CD14-positive monocyte (primary cell): Measurements from ENCODE around the gene ARHGAP12. TPM values are rescaled to one million over a fixed set of nuclear protein-coding genes. Genes with fewer than 3 reads are reported as not detected.

Experiments
- DNase-seq, 3 donors: peaks; one replicate each; pipeline ENCODE4 v3.0.0-alpha.2; 2011 to 2022
- H2AFZ ChIP-seq: 2 replicates; pipeline ENCODE4 v1.6.0; 2012; ENCODE audit warnings: mild to moderate bottlenecking, low read depth, low read length, inconsistent platforms; ENCODE audit not compliant: insufficient read depth, poor library complexity, severe bottlenecking
- H3K27ac ChIP-seq, 2 donors: 1 replicate in 1 of 2; 2 replicates in 1 of 2; pipeline ENCODE4 v1.5.1; 2012 to 2013; ENCODE audit warnings: low read length in 2 of 2, control low read depth in 1 of 2, inconsistent platforms in 1 of 2, low read depth in 1 of 2, mild to moderate bottlenecking in 1 of 2
- H3K27me3 ChIP-seq, 2 donors: one replicate each; pipeline versions ENCODE4 v1.6.0 to v1.6.1; 2011 to 2013; ENCODE audit warnings: low read length in 2 of 2; ENCODE audit not compliant: control insufficient read depth in 2 of 2, insufficient read depth in 2 of 2
- H3K36me3 ChIP-seq, 2 donors: replicated peaks in 1 of 2; 1 replicate in 1 of 2; 2 replicates in 1 of 2; pipeline versions ENCODE4 v1.5.1 to v1.6.1; 2012 to 2013; ENCODE audit warnings: low read length in 2 of 2, control low read depth in 1 of 2, inconsistent platforms in 1 of 2, mild to moderate bottlenecking in 1 of 2; ENCODE audit not compliant: insufficient read depth in 2 of 2, control insufficient read depth in 1 of 2
- H3K4me1 ChIP-seq, 2 donors: 1 replicate in 1 of 2; 2 replicates in 1 of 2; pipeline versions ENCODE4 v1.5.1 to v1.6.1; 2012 to 2013; ENCODE audit warnings: low read length in 2 of 2, control low read depth in 1 of 2, inconsistent platforms in 1 of 2, mild to moderate bottlenecking in 1 of 2, moderate library complexity in 1 of 2; ENCODE audit not compliant: insufficient read depth in 2 of 2, control insufficient read depth in 1 of 2
- H3K4me2 ChIP-seq: replicated peaks from 2 replicates; pipeline ENCODE3; 2012; ENCODE audit warnings: low read length, moderate library complexity, mild to moderate bottlenecking; ENCODE audit not compliant: poor library complexity, severe bottlenecking; ENCODE audit errors: extremely low read depth
- H3K4me3 ChIP-seq, 3 experiments: fragments of 200-600 bp in 1 of 3; sonication (generic) in 1 of 3; replicated peaks in 1 of 3; 1 replicate in 2 of 3; 2 replicates in 1 of 3; pipeline ENCODE4 v1.5.1; 2011 to 2013; ENCODE audit warnings: low read length in 3 of 3, mild to moderate bottlenecking in 3 of 3, control low read depth in 2 of 3, low read depth in 2 of 3, inconsistent platforms in 1 of 3, moderate library complexity in 1 of 3
- H3K79me2 ChIP-seq: 2 replicates; pipeline ENCODE4 v1.6.0; 2012; ENCODE audit warnings: mild to moderate bottlenecking, control low read depth, inconsistent platforms, low read length, moderate library complexity; ENCODE audit not compliant: insufficient read depth
- H3K9ac ChIP-seq: 2 replicates; pipeline ENCODE4 v1.6.0; 2017; ENCODE audit warnings: low read length, mild to moderate bottlenecking; ENCODE audit not compliant: insufficient read depth, poor library complexity, severe bottlenecking
- H3K9me3 ChIP-seq, 2 donors: replicated peaks in 1 of 2; 1 replicate in 1 of 2; 2 replicates in 1 of 2; pipeline versions ENCODE4 v1.5.1 to v1.6.1; 2012 to 2013; ENCODE audit warnings: low read length in 2 of 2, control low read depth in 1 of 2; ENCODE audit not compliant: control insufficient read depth in 1 of 2, insufficient read depth in 1 of 2
- H4K20me1 ChIP-seq: 2 replicates; pipeline ENCODE4 v1.6.0; 2012; ENCODE audit warnings: mild to moderate bottlenecking, low read length, control low read depth, moderate library complexity; ENCODE audit not compliant: insufficient read depth
- H3K27ac Mint-ChIP-seq, 7 donors: one replicate each; pipeline ENCODE4 v1.8.0; 2020; ENCODE audit warnings: mild to moderate bottlenecking in 7 of 7, mixed read lengths in 7 of 7, moderate library complexity in 6 of 7, inconsistent platforms in 2 of 7
- H3K27me3 Mint-ChIP-seq, 3 donors: one replicate each; pipeline ENCODE4 v1.8.0; 2021 to 2022; ENCODE audit warnings: low read depth in 3 of 3, mild to moderate bottlenecking in 3 of 3, mixed read lengths in 3 of 3, moderate library complexity in 3 of 3, inconsistent platforms in 1 of 3
- H3K36me3 Mint-ChIP-seq, 2 donors: one replicate each; pipeline ENCODE4 v1.8.0; 2020; ENCODE audit warnings: mixed read lengths in 2 of 2, inconsistent platforms in 1 of 2, mild to moderate bottlenecking in 1 of 2
- H3K4me1 Mint-ChIP-seq: one replicate; pipeline ENCODE4 v1.8.0; 2020; ENCODE audit warnings: mild to moderate bottlenecking, mixed read lengths
- H3K4me3 Mint-ChIP-seq, 2 donors: one replicate each; pipeline ENCODE4 v1.8.0; 2020; ENCODE audit warnings: mild to moderate bottlenecking in 2 of 2, mixed read lengths in 2 of 2, moderate library complexity in 1 of 2
- H3K9me3 Mint-ChIP-seq, 7 donors: one replicate each; pipeline ENCODE4 v1.8.0; 2020 to 2022; ENCODE audit warnings: mixed read lengths in 7 of 7, mild to moderate bottlenecking in 6 of 7, moderate library complexity in 6 of 7, inconsistent platforms in 2 of 7
- WGBS: methylation state at CpG from one replicate; pipeline ENCODE4 v1.1.5; 2013; ENCODE audit warnings: missing lambda C conversion rate; ENCODE audit not compliant: insufficient coverage; 5-methylcytosine and 5-hydroxymethylcytosine counted together
- intact Hi-C, 2 donors: fragments of 100-400 bp; cut with micrococcal nuclease; formaldehyde crosslinking; loops; one replicate each; pipeline versions ENCODE4 v1.15.0 to v1.15.1; 2023
- polyA plus RNA-seq, 3 donors: library from polyadenylated mRNA; depleted of rRNA in 1 of 3; unstranded in 2 of 3; stranded (reverse) in 1 of 3; fragments of 300-500 nt in 2 of 3; fragments of >200 nt in 1 of 3; fragmentation: Illumina TruSeq in 2 of 3; gene quantifications; 1 replicate in 2 of 3; 2 replicates in 1 of 3; pipeline ENCODE4 v1.2.3, GENCODE V29; 2012 to 2021
- TF ChIP-seq, protein P1 (sequence below): fragments of 200-600 bp; IDR thresholded peaks from one replicate; pipeline ENCODE4 v1.8.0; 2022; ENCODE audit warnings: antibody characterized with exemption, mild to moderate bottlenecking

Gene ARHGAP12
- polyA plus RNA-seq, 3 donors, result 3.2 to 15.5 (median 4.7) TPM

DNA sequence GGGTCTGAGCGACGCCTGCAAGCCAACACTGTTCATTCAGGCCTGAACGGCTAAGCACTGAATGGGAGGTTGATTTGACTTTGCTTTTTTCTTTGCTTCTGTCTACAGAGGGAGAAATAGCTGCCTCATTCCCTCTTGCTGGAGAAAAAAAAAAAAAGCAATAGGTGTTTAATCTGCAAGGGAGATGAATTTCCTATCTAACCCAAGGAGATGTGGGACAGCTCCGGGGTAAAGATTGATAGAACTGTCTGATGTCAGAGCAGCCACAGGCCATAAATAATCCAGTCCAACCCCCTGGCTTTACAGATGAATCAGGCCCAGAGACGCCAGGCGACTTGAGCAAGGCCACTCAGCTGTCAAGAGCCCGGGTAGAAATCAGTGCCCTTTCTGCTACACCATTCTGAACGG lies 168.0 kb downstream of the ARHGAP12 start:
- TF ChIP-seq, protein P1, sequence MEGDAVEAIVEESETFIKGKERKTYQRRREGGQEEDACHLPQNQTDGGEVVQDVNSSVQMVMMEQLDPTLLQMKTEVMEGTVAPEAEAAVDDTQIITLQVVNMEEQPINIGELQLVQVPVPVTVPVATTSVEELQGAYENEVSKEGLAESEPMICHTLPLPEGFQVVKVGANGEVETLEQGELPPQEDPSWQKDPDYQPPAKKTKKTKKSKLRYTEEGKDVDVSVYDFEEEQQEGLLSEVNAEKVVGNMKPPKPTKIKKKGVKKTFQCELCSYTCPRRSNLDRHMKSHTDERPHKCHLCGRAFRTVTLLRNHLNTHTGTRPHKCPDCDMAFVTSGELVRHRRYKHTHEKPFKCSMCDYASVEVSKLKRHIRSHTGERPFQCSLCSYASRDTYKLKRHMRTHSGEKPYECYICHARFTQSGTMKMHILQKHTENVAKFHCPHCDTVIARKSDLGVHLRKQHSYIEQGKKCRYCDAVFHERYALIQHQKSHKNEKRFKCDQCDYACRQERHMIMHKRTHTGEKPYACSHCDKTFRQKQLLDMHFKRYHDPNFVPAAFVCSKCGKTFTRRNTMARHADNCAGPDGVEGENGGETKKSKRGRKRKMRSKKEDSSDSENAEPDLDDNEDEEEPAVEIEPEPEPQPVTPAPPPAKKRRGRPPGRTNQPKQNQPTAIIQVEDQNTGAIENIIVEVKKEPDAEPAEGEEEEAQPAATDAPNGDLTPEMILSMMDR, result no peak
- Histone ChIP-seq H3K36me3 (no peaks in the 10 kb centered on the region), H3K4me2 (peak overlapping the region; percentile 96), H3K27ac (peak overlapping the region; percentile 68 to 84), H4K20me1 (no peaks in the 10 kb centered on the region), H3K9me3 (no peaks in the 10 kb centered on the region), H2AFZ (peak overlapping the region; percentile 80), H3K27me3 (no peaks in the 10 kb centered on the region), H3K9ac (peak overlapping the region; percentile 38), H3K4me1 (peaks cover 26 to 33% of the 10 kb centered on the region in 2 donors), H3K4me3 (peak overlapping the region in 2 of 3 experiments; percentile 6 to 49), H3K79me2 (no peaks in the 10 kb centered on the region)
- peaks cover 0 to 10% (median 0%) of the 10 kb centered on the region in 7 donors for H3K9me3 Mint-ChIP-seq
- DNase-seq, result peak in 1 of 3 donors; percentile 15
- peak overlapping the region; percentile 76 to 80 for H3K4me3 Mint-ChIP-seq
- H3K27ac Mint-ChIP-seq, result peak overlapping the region; percentile 87 to 96 (median 94)
- 75% methylated on average over 4 of the region's 8 CpGs for WGBS
- H3K36me3 Mint-ChIP-seq, result no peaks in the 10 kb centered on the region
- H3K27me3 Mint-ChIP-seq, result peaks cover 0 to 1% (median 0%) of the 10 kb centered on the region in 3 donors
- peaks cover 33% of the 10 kb centered on the region for H3K4me1 Mint-ChIP-seq
- intact Hi-C loops, result loop anchor here (10.0 kb wide), 3 partner anchors 156 to 726 kb away; partner anchors contain the start of gene ZNF438 (in 1 of the 2)

- peaks cover 26 to 33% of the 10 kb centered on the region in 2 donors for H3K4me1 ChIP-seq
- peak overlapping the region; percentile 80 to 84 for H3K4me3 Mint-ChIP-seq
Measured at GRCh38 chr10:31759799-31760626, 168.6 kb downstream of the ARHGAP12 start.

More at GRCh38 chr10:31759799-31760626, 168.6 kb downstream of the ARHGAP12 start:
- Histone ChIP-seq H4K20me1 (no peaks in the 10 kb centered on the region), H3K36me3 (no peaks in the 10 kb centered on the region), H3K4me3 (peak overlapping the region; percentile 84 to 93 (median 87)), H3K9ac (peak overlapping the region; percentile 91), H3K79me2 (no peaks in the 10 kb centered on the region), H3K27ac (peak overlapping the region; percentile 86 to 97), H3K4me2 (peak overlapping the region; percentile 96), H3K9me3 (no peaks in the 10 kb centered on the region), H3K27me3 (no peaks in the 10 kb centered on the region), H2AFZ (peak overlapping the region; percentile 80)
- TF ChIP-seq, protein P1, result no peak
- DNase-seq, result peak; percentile 96 to 98 (median 96)
- H3K27ac Mint-ChIP-seq, result peak overlapping the region; percentile 89 to 96 (median 94)
- H3K9me3 Mint-ChIP-seq, result peaks cover 0 to 10% (median 0%) of the 10 kb centered on the region in 7 donors
- peaks cover 33% of the 10 kb centered on the region for H3K4me1 Mint-ChIP-seq
- WGBS, result under 1% methylated on average over 51 of the region's 63 CpGs
- no peaks in the 10 kb centered on the region for H3K36me3 Mint-ChIP-seq
- intact Hi-C loops, result loop anchor here (10.0 kb wide), 4 partner anchors 155 to 755 kb away; partner anchors contain the start of gene ZNF438 (in 1 of the 2)
- peaks cover 0 to 1% (median 0%) of the 10 kb centered on the region in 3 donors for H3K27me3 Mint-ChIP-seq
